ENCODE results near the gene ZDHHC8. TPM values are rescaled to one million over a fixed set of nuclear protein-coding genes. Genes with fewer than 3 reads are reported as not detected.
A peak's percentile ranks its signal among the peaks of the same experiment; 100 is the strongest.

The ZDHHC8 gene
- total and polyA plus RNA-seq, 2 experiments from 2014 or later, result 13.0 to 18.7 TPM

DNA sequence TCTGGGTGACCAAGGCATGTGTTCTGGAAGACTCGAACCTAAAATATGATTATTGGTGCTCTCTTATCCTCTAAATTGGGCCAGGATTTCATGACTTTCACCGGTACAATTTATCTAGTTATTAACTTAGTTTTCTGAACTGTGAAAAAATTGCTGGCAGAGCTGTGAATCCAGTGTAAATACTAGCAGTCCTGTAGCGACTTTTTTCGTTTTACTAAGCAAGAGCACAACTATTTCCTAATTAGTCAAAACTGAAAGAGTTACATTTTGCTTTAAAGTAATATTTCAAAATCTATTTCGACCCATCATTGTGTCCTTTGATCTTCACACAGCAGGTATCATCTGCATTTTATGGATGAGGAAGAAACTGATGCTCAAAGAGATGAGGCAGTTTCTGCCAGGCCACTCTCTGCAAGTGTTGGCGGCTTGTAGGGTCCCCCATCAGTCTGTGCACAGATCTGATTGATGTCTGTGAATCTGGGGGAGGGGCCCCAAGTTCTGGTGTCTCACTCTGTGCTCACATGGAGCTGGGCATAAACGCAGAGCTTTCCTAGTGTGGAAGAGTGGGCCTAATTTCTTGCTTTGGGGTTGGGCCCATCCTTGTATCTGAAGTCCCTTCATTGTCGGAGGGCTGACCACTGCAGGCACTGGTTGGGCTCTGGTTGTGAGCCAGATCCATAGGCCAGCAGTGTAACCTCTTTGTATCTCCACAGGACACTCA, 13.1 kb upstream of the ZDHHC8 start:
- Histone ChIP-seq H3K9me2 (ENCODE audit: insufficient read depth) (no peaks in the 10 kb centered on the region), H3K9me3 (ENCODE audit: low read depth) (no peaks in the 10 kb centered on the region), H3K4me1 (ENCODE audit: insufficient read depth) (peaks cover 13% of the 10 kb centered on the region), H3K36me3 (ENCODE audit: low read depth) (peaks cover 8% of the 10 kb centered on the region; the same call in 1 of the 2 replicates), H3K79me2 (ENCODE audit: insufficient read depth) (peaks cover 91% of the 10 kb centered on the region), H3F3A (ENCODE audit: insufficient read depth) (peaks cover 12% of the 10 kb centered on the region), H3K4me3 (peak overlapping the region; percentile 88), H2AFZ (peak overlapping the region; percentile 61; the same call in 1 of the 2 replicates), H3K4me2 (ENCODE audit: unreplicated experiment) (peak overlapping the region; percentile 94), H4K20me1 (ENCODE audit: insufficient read depth) (no peaks in the 10 kb centered on the region), H3K27me3 (replicated peaks; ENCODE audit: insufficient read depth) (no peaks in the 10 kb centered on the region), H3K27ac (peak overlapping the region; percentile 64), H3K9ac (peak overlapping the region; percentile 95)
- in situ Hi-C loops (cut with MboI), result no loop called here
- TF ChIP-seq EZH2 (IDR thresholded peaks at IDR 0.05; ENCODE audit: insufficient read depth, poor library complexity, severe bottlenecking) (no peak), EZH2phosphoT487 (IDR thresholded peaks at IDR 0.05; ENCODE audit: insufficient read depth, low read depth) (no peak)
- DNase-seq, result peak; percentile 27
- 3 to 4% methylated on average over 8 of the region's 8 CpGs for WGBS, 2 experiments (ENCODE audit: low coverage in 1 of 2, low lambda C conversion rate in 2 of 2, missing lambda C conversion rate in 2 of 2)

DNA sequence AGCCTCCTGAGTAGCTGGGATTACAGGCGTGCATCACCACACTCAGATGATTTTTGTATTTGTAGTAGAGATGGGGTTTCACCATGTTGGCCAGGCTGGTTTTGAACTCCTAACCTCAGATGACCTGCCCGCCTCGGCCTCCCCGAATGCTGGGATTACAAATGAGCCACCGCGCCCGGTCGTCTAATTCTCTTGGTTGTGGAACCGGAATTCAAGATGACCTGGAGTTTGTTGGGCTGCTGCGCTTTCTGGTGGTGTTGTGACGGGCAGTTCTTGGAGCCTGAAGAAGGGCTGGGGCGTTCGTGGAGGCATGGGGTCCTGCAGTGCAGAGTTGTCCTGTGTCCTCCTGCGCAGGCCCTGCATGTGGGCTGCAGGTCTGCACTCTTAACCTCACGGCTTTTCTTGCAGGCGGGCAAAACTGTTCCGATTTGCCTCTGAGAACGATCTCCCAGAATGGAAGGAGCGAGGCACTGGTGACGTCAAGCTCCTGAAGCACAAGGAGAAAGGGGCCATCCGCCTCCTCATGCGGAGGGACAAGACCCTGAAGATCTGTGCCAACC, 9.7 kb upstream of the ZDHHC8 start:
- in situ Hi-C loops (cut with MboI), result no loop called here
- Histone ChIP-seq H3K27me3 (replicated peaks; ENCODE audit: insufficient read depth) (no peaks in the 10 kb centered on the region), H3K4me2 (ENCODE audit: unreplicated experiment) (no peak overlapping the region), H3K9me2 (ENCODE audit: insufficient read depth) (no peaks in the 10 kb centered on the region), H3K79me2 (ENCODE audit: insufficient read depth) (peaks cover 67% of the 10 kb centered on the region), H3K27ac (no peak overlapping the region), H3K9me3 (ENCODE audit: low read depth) (no peaks in the 10 kb centered on the region), H3F3A (ENCODE audit: insufficient read depth) (peaks cover 12% of the 10 kb centered on the region), H2AFZ (no peak overlapping the region), H4K20me1 (ENCODE audit: insufficient read depth) (no peaks in the 10 kb centered on the region), H3K4me3 (no peak overlapping the region), H3K9ac (no peak overlapping the region), H3K36me3 (ENCODE audit: low read depth) (peaks cover 14% of the 10 kb centered on the region; the same call in 1 of the 2 replicates), H3K4me1 (ENCODE audit: insufficient read depth) (peaks cover 13% of the 10 kb centered on the region)
- DNase-seq, result no peak
- no peak for TF ChIP-seq EZH2phosphoT487 (IDR thresholded peaks at IDR 0.05; ENCODE audit: insufficient read depth, low read depth)
- TF ChIP-seq EZH2 (IDR thresholded peaks at IDR 0.05; ENCODE audit: insufficient read depth, poor library complexity, severe bottlenecking), result no peak
- WGBS, 2 experiments (ENCODE audit: low coverage in 1 of 2, low lambda C conversion rate in 2 of 2, missing lambda C conversion rate in 2 of 2), result 89 to 91% methylated on average over 22 of the region's 22 CpGs

DNA sequence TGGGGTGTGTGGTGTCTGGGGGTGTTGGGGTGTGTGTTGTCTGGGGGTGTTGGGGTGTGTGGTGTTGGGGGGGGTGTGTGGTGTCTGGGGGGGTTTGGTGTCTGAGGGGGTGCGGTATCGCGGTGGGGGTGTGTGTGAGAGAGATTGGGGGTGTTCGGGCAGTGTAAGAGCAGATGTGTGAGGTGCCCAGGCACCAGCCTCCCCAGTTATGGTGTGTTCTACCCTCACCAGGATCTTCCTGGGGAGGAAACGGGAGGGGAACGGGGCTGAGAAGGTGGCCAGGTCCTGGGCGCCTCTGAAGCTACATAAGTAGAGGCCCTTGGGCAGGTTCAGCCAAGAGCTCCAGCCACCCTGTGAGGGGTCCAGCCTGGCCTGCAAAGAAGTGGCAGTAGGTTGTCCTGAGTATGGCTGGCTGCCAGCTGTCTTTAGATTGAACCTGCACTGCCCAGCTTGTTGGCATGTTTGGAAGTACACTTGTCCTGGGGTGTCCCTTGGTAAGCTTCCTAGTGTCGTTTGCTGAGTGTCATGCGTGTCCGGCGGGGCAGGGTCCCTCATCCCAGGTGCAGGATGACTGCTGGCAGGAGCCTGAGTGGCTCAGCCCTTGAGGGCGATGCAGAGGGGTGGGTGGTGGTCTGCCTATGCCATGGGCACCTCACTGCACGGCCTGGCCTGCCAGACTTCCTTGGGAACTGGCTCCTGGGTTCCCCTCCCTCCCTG, 8.1 kb upstream of the ZDHHC8 start:
- DNase-seq, result no peak
- Histone ChIP-seq H3F3A (ENCODE audit: insufficient read depth) (peaks cover 17% of the 10 kb centered on the region), H2AFZ (no peak overlapping the region), H3K36me3 (ENCODE audit: low read depth) (peaks cover 14% of the 10 kb centered on the region; the same call in 1 of the 2 replicates), H3K27ac (no peak overlapping the region), H3K9me3 (ENCODE audit: low read depth) (no peaks in the 10 kb centered on the region), H3K4me1 (ENCODE audit: insufficient read depth) (peaks cover 9% of the 10 kb centered on the region), H3K9me2 (ENCODE audit: insufficient read depth) (no peaks in the 10 kb centered on the region), H3K9ac (no peak overlapping the region), H3K4me3 (no peak overlapping the region), H3K4me2 (ENCODE audit: unreplicated experiment) (no peak overlapping the region), H4K20me1 (ENCODE audit: insufficient read depth) (no peaks in the 10 kb centered on the region), H3K79me2 (ENCODE audit: insufficient read depth) (peaks cover 57% of the 10 kb centered on the region), H3K27me3 (replicated peaks; ENCODE audit: insufficient read depth) (no peaks in the 10 kb centered on the region)
- TF ChIP-seq EZH2 (IDR thresholded peaks at IDR 0.05; ENCODE audit: insufficient read depth, poor library complexity, severe bottlenecking), result no peak
- no peak for TF ChIP-seq EZH2phosphoT487 (IDR thresholded peaks at IDR 0.05; ENCODE audit: insufficient read depth, low read depth)
- 93 to 95% methylated on average over 6 to 13 of the region's 13 CpGs for WGBS, 2 experiments (ENCODE audit: low coverage in 1 of 2, low lambda C conversion rate in 2 of 2, missing lambda C conversion rate in 2 of 2)
- in situ Hi-C loops (cut with MboI), result no loop called here

DNA sequence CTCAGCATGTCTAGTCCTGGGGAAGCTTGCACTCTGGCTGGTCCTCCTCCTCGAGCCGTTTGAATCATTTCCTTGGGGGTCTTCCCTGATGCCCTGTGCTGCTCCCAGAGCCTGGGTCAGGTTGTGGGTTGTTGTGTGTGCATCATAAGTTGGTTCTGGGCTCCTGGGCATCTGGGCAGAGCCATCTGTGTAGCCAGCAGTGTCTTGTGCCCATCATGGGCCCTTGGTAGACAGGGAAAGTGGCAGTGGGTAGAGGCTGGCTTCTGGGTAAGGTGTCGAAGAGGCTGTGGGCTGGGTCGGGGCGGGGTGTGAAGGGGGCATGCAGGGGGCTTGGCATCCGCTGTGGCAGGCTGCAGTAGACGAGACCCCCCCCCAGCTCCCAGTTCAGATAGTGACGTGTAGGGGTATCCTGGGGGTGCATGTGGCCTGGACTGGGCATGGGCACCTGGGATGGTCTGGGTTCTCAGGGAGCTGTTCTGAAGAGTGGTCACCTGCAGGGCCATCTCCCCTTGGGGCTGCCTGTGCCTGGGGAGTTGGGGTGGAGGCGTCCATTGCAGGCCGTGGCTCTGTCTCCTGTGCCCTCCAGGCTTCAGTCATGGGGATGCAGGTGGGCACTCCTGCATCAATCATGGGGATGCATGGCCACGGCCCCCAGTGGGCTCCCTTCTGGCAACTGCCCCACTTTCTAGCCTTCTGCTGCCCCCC, 7.4 kb upstream of the ZDHHC8 start:
- Histone ChIP-seq H3F3A (ENCODE audit: insufficient read depth) (peaks cover 17% of the 10 kb centered on the region; the same call in 1 of the 2 replicates), H3K9ac (no peak overlapping the region), H3K4me1 (ENCODE audit: insufficient read depth) (peaks cover 2% of the 10 kb centered on the region; the same call in 1 of the 2 replicates), H3K27me3 (replicated peaks; ENCODE audit: insufficient read depth) (no peaks in the 10 kb centered on the region), H3K9me2 (ENCODE audit: insufficient read depth) (no peaks in the 10 kb centered on the region), H2AFZ (no peak overlapping the region), H3K27ac (no peak overlapping the region), H3K79me2 (ENCODE audit: insufficient read depth) (peaks cover 50% of the 10 kb centered on the region), H3K36me3 (ENCODE audit: low read depth) (peaks cover 13% of the 10 kb centered on the region; the same call in 1 of the 2 replicates), H3K4me3 (no peak overlapping the region), H3K9me3 (ENCODE audit: low read depth) (no peaks in the 10 kb centered on the region), H3K4me2 (ENCODE audit: unreplicated experiment) (no peak overlapping the region), H4K20me1 (ENCODE audit: insufficient read depth) (no peaks in the 10 kb centered on the region)
- WGBS, 2 experiments (ENCODE audit: low coverage in 1 of 2, low lambda C conversion rate in 2 of 2, missing lambda C conversion rate in 2 of 2), result 80 to 87% methylated on average over 7 to 9 of the region's 11 CpGs
- no peak for DNase-seq
- TF ChIP-seq EZH2phosphoT487 (IDR thresholded peaks at IDR 0.05; ENCODE audit: insufficient read depth, low read depth) (no peak), EZH2 (IDR thresholded peaks at IDR 0.05; ENCODE audit: insufficient read depth, poor library complexity, severe bottlenecking) (no peak)
- in situ Hi-C loops (cut with MboI), result no loop called here
